Activated CD4-positive, alpha-beta T cell treated with anti-CD3 and anti-CD28 coated beads for 4 hours (primary cell): Measurements from ENCODE around the gene TENM4.

Experiments
- DNase-seq, 2 donors: peaks; one replicate each; pipeline ENCODE4 v3.0.0-alpha.2; 2020

Gene TENM4

DNA sequence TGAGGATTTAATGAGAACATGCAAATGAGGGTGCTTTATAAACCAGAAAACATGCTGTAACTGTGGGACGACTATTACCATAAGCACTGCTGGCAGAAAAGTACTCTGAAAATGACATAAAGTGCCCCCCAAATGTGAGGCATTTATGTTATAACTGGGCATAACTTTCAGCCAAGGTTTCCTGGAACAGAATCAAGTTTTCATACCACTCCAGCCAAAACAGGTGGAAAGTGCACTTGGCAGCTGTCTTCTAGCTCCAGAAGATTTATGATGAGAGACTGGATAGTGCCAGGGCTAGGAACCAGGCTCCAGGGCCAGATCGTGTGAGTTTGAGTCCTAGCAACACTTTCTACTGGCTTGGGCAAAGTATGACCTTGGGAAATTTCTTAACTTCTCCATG is 339.2 kb downstream of the TENM4 start:
- DNase-seq: no peak

GRCh38 chr11:79100093-79100910 is 340.5 kb downstream of the TENM4 start:
- no peak for DNase-seq

DNA sequence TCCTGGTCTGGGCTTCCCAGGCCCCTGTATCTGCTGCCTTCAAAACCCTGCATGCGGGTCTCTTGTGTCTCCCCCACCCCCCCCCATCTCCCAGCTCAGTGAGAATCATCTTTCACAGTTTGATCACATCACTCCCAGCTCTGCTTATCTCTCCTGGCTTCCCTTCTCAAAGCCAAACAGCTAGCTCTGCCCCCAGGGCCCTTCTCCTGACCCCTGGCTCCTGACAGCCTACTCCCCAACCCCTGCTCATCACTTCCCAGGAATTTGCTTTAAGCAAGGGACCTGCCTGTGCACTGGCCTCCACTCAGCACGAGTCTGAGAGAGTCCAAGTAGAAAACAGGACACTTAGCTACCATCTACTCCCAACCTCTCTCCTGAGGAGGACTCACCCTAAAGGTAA is 342.7 kb downstream of the TENM4 start:
- DNase-seq: no peak

- no peak for DNase-seq
Observed at GRCh38 chr11:79097246-79097875, 343.5 kb downstream of the TENM4 start.

DNA sequence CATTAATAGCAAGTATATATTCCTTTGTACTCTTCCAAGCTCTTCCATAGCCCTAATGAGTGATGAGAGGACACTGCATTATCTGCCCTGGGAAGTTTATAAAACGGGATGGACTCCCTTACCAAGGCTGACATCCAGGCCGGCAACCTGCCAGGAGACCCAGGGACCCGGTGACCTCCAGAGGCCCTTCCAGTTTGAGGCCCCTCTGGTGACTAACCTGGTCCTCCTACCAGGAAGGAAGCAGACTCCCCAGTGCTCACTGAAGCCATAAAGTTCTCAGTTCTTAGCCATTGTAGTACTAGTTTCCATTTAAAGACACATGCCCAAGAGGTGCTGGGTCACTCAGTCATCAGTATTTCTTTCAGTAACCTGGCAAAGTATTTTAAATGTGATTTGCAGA is 345.4 kb downstream of the TENM4 start:
- no peak for DNase-seq

- DNase-seq: no peak
Observed at GRCh38 chr11:79094616-79095015, 346.2 kb downstream of the TENM4 start.

DNA sequence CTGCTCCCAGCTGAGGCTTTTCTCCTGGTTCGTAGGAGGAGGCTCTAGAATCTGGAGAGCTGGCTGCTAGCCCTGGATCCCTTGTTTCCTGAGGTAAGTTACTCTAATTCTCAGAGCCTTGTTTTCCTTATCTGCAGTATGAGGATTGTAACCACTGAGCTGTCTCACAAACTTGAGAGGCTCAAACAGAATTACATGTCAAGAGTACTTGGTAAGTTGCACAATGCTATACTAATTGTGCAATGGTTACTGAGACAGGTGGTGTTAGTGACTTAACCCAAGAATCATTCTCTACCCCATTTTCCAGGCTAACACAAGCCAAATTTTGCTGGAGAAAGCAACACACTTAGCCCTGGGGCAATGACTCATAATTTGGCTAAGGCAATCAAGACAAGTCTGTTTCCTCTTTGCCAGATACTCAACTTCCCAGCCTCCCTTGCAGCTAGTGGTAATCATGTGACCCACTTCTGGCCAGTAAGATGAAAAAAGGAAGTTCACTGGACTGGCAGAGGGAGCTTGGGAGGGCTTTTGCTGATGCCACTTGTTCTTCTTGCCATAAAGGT is 348.0 kb downstream of the TENM4 start:
- no peak for DNase-seq

- no peak for DNase-seq
Observed at GRCh38 chr11:79090191-79090705, 350.6 kb downstream of the TENM4 start.

- DNase-seq: no peak
Observed at GRCh38 chr11:79089601-79090000, 351.2 kb downstream of the TENM4 start.

GRCh38 chr11:79088967-79089366 is 351.9 kb downstream of the TENM4 start:
- no peak for DNase-seq

DNA sequence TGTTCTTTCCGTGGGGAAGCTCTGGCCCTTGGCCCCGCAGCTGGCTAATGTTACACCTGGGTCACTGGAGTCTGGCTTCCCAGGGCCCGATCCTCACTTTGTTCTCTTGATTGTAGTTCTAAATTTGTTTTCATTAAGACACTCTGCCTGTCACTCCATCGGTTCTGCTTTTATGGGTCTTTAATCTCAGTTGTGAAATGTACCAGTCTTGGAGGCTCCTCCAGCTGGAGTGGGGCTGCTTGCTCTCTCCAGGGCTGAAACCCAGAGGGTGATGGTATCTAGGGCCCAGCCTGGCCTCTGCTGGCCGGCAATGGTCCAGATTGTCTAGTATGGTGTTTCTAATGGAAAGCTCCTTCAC is 352.9 kb downstream of the TENM4 start:
- no peak for DNase-seq

DNA sequence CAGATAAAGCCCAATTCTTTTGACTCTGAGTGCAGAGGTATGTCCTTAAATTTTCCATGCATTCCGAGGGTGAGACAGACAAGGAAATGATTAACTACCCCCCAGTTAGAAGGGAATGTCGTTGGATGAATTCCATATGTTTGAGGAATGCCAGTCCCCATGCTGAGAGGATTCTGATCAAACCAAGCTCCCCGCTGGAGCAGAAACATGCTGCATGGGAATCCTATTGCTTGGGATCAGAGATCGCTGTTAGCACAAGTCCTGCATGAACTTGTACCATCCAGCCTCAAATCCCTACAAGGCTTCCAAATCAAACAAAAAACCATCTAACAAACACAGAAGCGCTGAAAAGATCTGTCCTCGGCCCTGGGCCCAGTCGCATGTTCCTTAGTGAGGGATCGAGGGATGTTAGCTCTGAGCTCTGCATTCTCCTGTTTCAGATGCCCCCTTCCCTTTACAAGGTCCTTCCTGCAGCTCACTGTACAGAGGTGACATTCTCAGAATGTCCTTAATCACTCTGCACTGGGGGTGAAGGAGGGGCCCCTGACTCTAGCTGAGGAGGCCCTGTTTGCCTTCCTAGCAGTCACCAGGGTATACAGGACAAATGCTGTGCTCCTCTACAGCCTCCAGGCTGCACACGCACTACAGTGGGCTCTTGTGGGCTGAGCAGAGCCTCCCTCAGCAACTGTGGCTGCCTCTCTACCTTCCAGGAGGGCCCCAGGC is 353.4 kb downstream of the TENM4 start:
- DNase-seq: no peak

- DNase-seq: no peak
Observed at GRCh38 chr11:79086056-79086455, 354.8 kb downstream of the TENM4 start.

DNA sequence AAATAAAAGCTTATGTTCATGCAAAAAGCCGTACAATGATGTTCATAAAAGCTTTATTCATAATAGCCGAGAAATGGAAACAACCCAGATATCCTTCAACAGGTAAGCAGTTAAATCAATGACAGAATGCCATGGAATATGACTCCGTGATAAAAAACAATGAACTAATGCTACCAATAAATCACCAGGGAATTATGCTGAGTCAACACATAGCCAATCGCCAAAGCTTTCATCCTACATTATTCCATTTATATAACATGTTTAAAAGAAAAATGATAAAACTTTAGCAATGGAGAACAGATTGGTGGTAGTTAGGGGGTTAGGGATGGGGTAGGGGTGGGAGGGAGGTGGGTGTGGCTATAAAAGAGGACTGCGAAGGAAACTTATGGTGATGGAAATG is 356.4 kb downstream of the TENM4 start:
- DNase-seq: no peak

- DNase-seq: no peak
Observed at GRCh38 chr11:79083352-79083751, 357.5 kb downstream of the TENM4 start.

- no peak for DNase-seq
Observed at GRCh38 chr11:79082907-79083306, 357.9 kb downstream of the TENM4 start.

DNA sequence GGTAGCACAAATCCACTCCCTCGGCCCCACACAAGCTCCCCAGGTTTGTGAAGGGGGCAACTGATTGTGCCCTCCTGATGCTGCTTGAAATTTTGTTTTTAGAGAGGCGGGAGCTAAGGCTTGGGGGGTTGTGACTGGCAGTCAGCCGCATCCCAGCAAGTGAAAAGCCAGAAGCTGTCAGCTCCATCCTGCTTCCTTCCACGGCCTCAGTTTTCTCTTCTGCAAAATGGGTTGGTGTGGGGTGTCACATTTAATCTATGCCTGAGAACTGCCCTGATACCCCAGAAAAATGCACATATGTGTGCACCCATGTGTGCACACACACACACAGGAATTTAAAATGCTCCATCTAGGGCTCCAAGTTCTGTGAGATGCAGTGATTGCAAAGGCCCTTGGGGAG is 358.6 kb downstream of the TENM4 start:
- no peak for DNase-seq

GRCh38 chr11:79081471-79082031 is 359.3 kb downstream of the TENM4 start:
- no peak for DNase-seq

DNA sequence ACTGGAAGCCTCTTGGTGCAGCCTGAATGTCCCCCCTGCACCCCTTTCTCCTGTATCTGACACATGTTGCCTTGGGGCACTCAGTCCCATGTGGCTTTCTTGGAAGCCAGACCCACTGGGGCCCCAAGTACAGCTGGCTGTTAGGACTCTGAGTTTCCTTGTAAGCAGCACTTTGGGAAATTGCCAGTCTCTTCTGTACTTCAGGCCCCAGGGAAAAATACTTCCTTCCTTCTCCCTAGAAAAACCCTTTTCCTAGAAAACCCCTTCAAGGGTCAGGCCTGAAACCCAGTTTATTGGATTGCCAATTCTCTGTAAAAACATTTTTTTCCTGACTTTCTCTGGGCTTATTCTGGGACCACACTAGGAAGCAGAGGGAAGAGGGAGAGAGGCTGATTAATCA is 360.3 kb downstream of the TENM4 start:
- no peak for DNase-seq

DNA sequence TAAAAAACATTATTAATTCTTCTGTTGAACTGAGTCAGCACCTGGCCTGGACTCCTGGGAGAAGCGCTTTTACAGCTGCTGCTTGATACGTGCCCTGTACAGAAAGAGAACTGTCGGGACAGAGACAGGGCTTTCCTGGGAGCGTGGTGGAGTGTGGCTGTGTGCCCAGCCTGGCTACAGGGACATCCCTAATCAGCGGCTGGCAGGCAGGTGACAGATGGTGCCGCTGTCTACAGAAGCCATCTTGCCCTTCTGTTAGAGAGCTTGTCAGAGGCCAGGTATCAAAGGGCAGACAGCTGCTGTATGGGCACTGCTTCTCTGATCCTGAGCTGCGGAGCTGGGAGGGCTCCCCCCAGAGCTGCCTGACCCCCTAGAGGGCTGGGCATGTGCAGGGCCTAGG is 361.8 kb downstream of the TENM4 start:
- DNase-seq: no peak

DNA sequence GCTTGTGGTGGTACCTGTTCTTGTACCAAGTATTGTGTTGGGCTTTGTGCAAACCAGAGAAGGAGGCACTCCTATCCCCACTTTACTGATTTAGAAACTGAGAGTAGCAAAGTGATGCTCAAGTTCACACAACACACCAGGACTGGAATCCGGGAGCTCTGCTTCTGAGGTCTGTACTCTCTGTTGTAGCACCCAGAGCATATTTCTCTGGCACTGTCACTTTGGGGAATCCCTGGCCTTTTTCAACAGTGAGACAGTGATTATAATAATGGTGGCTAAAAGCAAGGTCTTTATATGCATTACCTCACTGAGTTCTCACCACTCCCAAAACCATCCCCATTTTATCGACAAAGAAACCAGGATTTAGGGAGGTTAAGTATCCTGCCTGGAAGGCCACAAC is 362.4 kb downstream of the TENM4 start:
- no peak for DNase-seq

GRCh38 chr11:79077702-79078330 is 363.0 kb downstream of the TENM4 start:
- DNase-seq: no peak
